ENCODE data around the gene SRPRB. TPM values are rescaled to one million over a fixed set of nuclear protein-coding genes. Genes with fewer than 3 reads are reported as not detected.

SRPRB gene, protein sequence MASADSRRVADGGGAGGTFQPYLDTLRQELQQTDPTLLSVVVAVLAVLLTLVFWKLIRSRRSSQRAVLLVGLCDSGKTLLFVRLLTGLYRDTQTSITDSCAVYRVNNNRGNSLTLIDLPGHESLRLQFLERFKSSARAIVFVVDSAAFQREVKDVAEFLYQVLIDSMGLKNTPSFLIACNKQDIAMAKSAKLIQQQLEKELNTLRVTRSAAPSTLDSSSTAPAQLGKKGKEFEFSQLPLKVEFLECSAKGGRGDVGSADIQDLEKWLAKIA
- total RNA-seq = 10 to 100 TPM; 91.3 to 94.0 TPM

DNA sequence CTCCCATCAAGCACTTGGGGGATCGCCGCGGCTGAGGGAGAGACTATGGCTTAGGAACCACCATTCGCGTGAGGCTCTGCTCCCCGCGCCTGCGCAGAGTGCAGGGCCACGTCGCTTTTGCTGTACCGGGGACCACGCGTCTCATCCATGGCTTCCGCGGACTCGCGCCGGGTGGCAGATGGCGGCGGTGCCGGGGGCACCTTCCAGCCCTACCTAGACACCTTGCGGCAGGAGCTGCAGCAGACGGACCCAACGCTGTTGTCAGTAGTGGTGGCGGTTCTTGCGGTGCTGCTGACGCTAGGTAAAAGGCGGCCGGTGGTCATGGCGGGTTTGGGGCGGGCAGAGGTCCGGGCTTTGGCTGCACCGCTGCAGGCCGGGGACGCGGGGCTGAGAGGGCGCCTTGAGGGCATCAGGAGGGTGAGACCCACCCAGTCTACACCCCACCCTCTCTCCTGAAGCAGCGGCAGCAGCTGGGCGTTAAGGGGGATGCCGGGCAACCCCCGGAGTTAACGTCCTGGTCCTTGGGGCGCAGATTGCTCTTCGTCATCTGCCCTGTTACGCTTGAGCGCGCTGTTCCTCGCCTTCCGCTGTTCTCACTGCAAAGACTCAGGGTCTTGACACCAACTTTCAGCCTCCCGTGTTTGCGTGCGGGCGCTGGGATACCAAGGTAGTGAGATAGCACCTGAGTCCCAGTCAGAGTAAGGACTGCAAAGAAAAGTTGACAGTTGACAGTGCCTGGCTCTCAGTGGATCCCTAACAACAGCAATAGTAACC is at the start of gene SRPRB:
SRPRB (plus strand) TSS at position 114 of the 774 bp plus-strand sequence; CDS start at position 148, 34 bp downstream.
- Mint-ChIP-seq H3K36me3 (peaks cover 22% of the 10 kb centered on the region), H3K9me3 (no peaks in the 10 kb centered on the region), H3K27me3 (no peaks in the 10 kb centered on the region)

DNA sequence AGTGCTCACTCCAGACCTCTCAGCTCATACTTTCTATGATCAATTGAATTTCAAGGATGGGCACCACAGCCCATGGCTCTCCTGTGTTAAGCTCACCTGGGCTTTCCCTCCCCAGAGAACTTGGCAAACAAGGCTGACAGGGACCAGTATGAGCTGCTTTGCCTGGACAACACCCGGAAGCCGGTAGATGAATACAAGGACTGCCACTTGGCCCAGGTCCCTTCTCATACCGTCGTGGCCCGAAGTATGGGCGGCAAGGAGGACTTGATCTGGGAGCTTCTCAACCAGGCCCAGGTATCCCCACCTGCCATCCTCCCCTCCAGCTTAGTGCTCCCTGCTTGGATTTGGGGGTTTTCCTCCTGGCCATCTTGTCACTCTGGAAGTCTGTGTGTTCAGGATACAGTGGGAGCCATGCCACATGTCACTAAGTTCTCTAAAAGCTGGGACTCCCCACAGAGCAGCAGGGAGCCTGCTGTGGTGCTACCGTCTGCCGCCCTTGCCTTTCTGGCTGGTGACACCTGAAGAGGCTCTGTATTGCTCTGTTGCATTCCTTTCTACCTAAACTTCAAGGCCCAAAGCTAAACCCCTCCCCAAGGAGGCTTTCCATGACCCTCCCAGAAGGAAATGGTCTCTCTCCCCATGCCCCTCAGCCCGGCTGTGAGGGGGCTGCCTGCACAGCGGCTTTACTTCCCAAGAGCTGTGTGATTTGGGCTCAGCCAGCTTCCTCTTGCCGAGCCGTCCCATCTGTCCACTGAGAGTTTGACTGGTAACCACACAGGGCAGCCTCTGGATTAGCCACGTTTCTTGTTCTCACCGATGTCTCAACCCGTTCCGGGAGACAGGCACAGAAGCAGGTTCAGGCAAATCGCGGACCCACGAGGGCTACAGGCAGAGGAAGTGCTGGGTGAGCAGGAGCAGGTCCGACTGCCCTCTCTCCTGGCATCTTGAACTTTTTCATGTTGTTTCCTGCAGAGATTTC is 48.6 kb upstream of the SRPRB start:
- no peak overlapping the region for H3K4me3 Mint-ChIP-seq

More for the DNA sequence above, at the start of gene SRPRB:
- peak within 1 kb of the TSS; percentile 97 for H3K4me3 Mint-ChIP-seq
- H3K27ac Mint-ChIP-seq = peak within 1 kb of the TSS; percentile 96
- peaks cover 32% of the 10 kb centered on the region for H3K4me1 Mint-ChIP-seq
- DNase-seq = peak; percentile 96

DNA sequence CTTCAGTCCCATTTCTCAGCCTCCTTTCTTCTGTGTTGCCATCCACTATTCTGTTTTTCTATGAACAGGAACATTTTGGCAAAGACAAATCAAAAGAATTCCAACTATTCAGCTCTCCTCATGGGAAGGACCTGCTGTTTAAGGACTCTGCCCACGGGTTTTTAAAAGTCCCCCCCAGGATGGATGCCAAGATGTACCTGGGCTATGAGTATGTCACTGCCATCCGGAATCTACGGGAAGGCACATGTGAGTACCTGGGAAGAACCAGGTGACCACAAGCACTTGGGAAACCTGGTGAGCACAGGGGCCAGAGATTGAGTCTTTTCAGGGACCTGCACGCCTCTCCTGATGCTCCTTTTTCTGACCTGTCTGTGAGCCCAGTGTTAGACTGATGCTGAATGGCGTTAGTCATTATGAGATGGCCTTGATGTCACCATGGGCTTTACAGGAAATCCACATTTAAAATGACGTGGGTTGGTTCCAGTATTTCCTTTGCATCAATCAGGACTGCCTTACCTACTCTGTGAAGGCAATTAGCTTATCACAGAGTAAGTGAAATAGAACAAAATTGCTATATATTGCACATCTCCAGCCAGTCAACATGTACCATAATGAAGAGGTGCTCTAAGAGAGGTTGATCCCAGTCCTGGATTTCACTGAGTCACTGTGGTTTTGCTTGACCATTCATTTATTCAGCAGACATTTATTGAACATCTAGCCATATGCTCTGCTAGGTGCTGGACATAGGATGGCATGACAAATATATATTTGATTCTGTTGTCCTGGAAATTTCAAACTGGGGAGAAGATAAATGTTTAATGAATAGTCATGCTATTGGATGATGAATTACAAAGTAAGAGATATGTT is 47.7 kb upstream of the SRPRB start:
- DNase-seq = no peak
- Mint-ChIP-seq H3K4me3 (no peak overlapping the region), H3K9me3 (no peaks in the 10 kb centered on the region), H3K4me1 (no peaks in the 10 kb centered on the region), H3K27me3 (peaks cover 7% of the 10 kb centered on the region), H3K27ac (no peak overlapping the region), H3K36me3 (no peaks in the 10 kb centered on the region)

More for the DNA sequence above, 48.6 kb upstream of the SRPRB start:
- Mint-ChIP-seq H3K27me3 (peaks cover 7% of the 10 kb centered on the region), H3K9me3 (no peaks in the 10 kb centered on the region), H3K36me3 (no peaks in the 10 kb centered on the region), H3K4me1 (no peaks in the 10 kb centered on the region), H3K27ac (no peak overlapping the region)
- DNase-seq = no peak

DNA sequence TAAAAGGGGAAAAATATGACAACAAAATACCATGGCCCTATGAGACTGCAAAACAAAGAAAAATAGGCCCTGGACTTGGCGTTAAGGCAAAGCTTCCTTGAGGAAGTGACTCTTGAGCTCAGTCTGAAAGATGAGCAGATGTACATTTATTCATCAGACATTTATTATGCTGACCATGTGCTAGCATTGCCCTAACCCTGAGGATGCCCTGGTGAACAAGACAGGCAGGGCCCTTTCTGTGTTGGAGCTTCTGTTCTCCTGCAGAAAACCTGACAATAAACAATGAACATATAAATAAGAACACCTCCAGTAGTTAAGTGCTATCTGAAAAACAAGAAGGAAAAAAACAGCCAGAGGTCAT is 47.1 kb upstream of the SRPRB start:
- Mint-ChIP-seq H3K36me3 (no peaks in the 10 kb centered on the region), H3K4me3 (no peak overlapping the region), H3K4me1 (no peaks in the 10 kb centered on the region), H3K9me3 (no peaks in the 10 kb centered on the region), H3K27ac (no peak overlapping the region), H3K27me3 (peaks cover 7% of the 10 kb centered on the region)
- DNase-seq = no peak

DNA sequence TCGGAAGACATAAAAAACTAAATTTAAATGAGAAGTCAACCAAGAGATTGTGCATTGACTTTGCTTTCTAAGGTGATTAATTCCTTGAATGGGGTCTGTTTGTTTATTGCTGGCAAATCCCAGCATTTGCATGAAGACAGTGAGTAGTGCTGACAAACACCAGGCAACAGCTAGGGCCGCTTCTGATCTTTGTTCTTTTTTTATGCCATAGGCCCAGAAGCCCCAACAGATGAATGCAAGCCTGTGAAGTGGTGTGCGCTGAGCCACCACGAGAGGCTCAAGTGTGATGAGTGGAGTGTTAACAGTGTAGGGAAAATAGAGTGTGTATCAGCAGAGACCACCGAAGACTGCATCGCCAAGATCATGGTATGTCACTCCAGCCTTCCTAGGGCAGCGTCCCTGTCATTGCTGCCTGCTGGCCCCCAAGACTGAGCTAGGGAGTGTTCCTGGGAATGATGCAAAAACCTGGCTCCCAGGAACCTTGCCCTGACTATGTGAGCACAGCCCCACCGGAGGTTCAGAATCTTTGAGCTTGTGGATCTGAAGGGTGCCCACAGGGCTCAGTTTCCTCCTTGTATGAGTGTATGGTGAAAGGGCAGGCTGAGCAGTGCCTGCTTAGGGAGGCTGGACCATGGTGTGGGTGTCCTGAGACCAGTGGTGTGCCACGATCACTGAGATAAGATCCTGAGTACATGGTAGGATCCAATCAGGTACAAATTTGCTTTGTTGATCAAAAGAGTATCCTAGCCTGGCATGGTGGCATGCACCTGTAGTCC is 46.5 kb upstream of the SRPRB start:
- H3K27me3 Mint-ChIP-seq = peaks cover 7% of the 10 kb centered on the region
- H3K27ac Mint-ChIP-seq = no peak overlapping the region
- DNase-seq = no peak
- no peak overlapping the region for H3K4me3 Mint-ChIP-seq
- H3K4me1 Mint-ChIP-seq = no peaks in the 10 kb centered on the region
- H3K9me3 Mint-ChIP-seq = no peaks in the 10 kb centered on the region
- H3K36me3 Mint-ChIP-seq = no peaks in the 10 kb centered on the region

DNA sequence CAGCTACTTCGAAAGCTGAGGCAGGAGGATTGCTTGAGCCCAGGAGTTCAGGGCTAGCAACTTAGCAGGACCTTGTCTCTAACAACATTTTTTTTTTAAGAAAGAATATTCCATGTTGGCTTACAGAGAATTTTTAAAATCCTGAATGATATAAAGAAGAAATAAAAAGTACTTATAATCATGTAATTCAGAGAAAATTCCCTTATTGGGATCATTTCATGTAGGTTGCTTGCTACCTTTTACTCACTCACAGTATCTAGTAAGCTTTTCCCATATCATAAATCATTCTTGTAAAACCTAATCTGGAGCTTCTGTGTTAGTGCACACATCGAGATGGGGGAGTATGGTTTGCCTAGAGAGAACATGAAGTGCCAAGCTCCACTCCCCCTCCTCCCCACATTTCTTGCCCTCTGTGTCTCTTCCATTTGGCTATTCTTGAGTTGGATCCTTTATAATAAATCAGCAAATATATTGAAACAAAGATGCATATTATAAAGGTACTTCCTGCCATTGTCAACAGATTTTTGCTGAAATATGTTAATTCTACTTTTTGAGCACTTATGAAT is 45.8 kb upstream of the SRPRB start:
- peaks cover 7% of the 10 kb centered on the region for H3K27me3 Mint-ChIP-seq
- no peak for DNase-seq
- H3K4me1 Mint-ChIP-seq = no peaks in the 10 kb centered on the region
- H3K27ac Mint-ChIP-seq = no peak overlapping the region
- no peaks in the 10 kb centered on the region for H3K36me3 Mint-ChIP-seq
- no peak overlapping the region for H3K4me3 Mint-ChIP-seq
- H3K9me3 Mint-ChIP-seq = no peaks in the 10 kb centered on the region

DNA sequence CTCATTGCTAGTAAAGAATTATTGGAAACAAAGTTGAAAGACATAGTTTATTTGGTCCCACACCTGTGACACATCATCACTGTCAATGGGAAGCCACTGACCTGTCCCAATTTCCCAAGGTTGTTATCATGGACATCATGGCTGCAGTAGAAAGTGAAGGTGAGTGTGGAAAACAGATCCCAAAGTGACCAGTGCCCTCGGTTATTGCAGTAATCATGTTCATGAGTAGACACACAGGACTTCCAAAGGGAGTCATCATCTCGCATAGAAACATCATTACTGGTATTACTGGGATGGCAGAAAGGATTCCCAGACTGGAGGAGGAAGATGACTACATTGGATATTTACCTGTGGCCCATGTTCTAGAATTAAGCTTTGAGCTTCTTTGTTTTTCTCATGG is 44.7 kb upstream of the SRPRB start:
- no peaks in the 10 kb centered on the region for H3K9me3 Mint-ChIP-seq
- no peak overlapping the region for H3K4me3 Mint-ChIP-seq
- H3K27ac Mint-ChIP-seq = no peak overlapping the region
- H3K27me3 Mint-ChIP-seq = peaks cover 7% of the 10 kb centered on the region
- no peak for DNase-seq
- no peaks in the 10 kb centered on the region for H3K36me3 Mint-ChIP-seq
- H3K4me1 Mint-ChIP-seq = no peaks in the 10 kb centered on the region

DNA sequence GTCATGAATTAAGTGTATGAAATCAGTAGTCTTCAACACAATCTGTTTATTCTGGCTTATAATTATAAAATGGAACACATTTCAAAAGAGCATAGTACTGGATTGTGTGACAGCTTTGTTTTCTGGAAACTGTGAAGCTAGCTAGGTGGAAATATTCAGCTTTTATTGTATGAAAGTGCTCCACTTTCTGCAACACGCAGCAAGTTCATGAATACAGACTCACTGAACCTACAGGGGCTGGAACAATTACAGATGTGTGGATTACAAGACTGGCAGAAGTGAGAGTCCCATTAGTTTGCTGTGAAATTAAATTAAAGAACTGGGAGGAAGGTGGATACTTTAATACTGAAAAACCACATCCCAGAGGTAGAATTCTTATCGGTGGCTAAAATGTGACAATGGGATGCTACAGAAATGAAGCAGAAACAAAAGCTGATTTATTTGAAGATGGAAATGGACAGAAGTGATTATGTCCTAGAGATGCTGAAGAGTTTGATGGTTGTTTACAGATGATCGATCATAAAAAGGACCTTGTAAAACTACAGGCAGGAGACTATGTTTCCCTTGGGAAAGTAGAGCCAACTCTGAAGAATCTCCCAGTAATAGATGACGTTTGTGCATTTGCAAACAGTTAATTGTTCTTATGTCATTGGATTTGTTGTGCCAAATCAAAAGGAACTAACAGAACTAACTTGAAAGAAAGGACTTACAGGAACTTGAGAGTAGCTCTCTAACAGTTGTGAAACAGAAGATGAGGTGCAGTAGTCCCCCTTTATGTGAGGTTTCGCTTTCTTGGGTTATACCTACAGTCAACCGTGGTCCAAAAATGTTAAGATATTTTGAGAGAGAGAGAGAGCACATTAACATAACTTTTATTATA is 43.8 kb upstream of the SRPRB start:
- no peaks in the 10 kb centered on the region for H3K36me3 Mint-ChIP-seq
- no peak overlapping the region for H3K27ac Mint-ChIP-seq
- H3K4me1 Mint-ChIP-seq = no peaks in the 10 kb centered on the region
- no peak overlapping the region for H3K4me3 Mint-ChIP-seq
- no peak for DNase-seq
- no peaks in the 10 kb centered on the region for H3K9me3 Mint-ChIP-seq
- peaks cover 7% of the 10 kb centered on the region for H3K27me3 Mint-ChIP-seq

DNA sequence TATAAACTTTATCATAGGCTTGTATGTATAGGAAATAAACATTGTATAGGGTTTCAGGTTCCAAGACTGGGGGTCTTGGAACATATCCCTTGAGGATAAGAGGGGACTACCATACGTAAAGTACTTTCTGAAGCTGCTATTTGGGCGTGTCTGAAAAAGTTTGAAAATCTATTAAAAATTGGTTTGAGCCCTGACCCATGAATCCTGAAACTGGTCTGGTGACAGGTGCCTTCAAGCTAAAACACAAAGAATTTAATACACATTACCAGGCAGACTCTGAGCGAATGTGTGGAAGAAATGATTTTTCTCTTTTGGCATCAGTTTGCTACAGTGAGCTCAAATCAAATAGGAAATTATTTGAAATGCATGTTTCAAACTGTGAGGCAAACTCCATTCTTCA is 43.1 kb upstream of the SRPRB start:
- Mint-ChIP-seq H3K4me1 (no peaks in the 10 kb centered on the region), H3K27ac (no peak overlapping the region), H3K4me3 (no peak overlapping the region), H3K27me3 (peaks cover 3% of the 10 kb centered on the region), H3K9me3 (no peaks in the 10 kb centered on the region), H3K36me3 (no peaks in the 10 kb centered on the region)
- DNase-seq = no peak

DNA sequence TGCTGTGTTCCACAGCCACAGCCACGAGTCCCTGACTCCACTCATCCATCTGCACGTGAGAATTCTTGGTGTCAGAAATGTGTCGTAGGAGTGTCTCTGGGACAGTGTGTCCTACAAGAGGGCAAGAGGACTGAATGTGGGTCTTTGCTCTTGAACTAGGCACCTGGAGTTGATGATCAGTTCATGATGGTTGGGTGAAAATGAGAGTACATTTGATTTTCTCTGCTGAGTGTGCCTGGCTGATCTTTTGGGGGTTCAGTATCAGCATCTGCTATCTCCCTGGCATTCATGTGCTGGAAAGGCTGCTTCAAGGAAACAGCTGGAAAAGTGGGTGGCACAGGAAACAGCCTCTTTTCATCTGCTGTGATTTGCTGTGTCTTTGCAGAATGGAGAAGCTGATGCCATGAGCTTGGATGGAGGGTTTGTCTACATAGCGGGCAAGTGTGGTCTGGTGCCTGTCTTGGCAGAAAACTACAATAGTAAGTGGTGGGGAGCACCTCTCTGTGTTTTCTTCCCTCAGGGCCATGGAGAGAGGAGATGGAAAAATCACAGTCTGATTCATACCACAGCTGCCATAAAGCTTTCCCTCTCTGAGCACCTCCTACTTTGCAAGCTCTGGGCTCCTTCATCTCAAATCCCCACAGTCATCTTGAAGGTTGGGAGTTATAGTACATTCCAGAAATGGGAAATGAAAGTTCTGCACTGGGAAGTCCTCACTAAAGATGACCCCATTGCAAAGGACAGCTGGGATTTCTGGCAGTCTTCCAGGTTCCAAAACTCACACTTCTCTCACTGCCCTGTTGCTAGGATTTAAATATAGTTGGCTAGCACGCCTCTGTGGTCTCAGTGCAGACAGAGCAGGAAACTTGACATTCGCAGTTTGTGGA is 41.6 kb upstream of the SRPRB start:
- DNase-seq = no peak
- H3K27ac Mint-ChIP-seq = no peak overlapping the region
- no peaks in the 10 kb centered on the region for H3K9me3 Mint-ChIP-seq
- H3K4me1 Mint-ChIP-seq = no peaks in the 10 kb centered on the region
- H3K27me3 Mint-ChIP-seq = peaks cover 3% of the 10 kb centered on the region
- no peaks in the 10 kb centered on the region for H3K36me3 Mint-ChIP-seq
- no peak overlapping the region for H3K4me3 Mint-ChIP-seq

DNA sequence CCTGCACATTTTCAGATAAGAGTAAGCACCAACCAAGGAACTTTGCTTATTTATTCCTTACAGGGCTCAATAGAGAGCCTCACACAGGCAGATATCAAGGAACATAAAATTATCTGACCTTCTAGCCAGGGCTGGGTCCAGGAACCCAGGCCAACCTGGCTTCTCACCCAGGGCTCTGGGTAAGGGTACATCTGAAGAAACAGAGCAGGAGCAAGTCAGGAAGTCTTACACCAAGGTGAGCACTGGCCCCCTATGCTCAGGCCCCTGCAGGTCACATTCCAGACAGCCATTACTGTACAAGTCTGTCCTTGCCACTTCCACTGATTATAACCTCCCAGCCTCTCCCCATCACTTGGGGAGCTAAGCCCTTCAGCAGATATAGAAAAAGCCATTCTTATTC is 40.4 kb upstream of the SRPRB start:
- Mint-ChIP-seq H3K27ac (no peak overlapping the region), H3K27me3 (peaks cover 3% of the 10 kb centered on the region), H3K4me1 (no peaks in the 10 kb centered on the region), H3K4me3 (no peak overlapping the region), H3K36me3 (no peaks in the 10 kb centered on the region), H3K9me3 (no peaks in the 10 kb centered on the region)
- no peak for DNase-seq

DNA sequence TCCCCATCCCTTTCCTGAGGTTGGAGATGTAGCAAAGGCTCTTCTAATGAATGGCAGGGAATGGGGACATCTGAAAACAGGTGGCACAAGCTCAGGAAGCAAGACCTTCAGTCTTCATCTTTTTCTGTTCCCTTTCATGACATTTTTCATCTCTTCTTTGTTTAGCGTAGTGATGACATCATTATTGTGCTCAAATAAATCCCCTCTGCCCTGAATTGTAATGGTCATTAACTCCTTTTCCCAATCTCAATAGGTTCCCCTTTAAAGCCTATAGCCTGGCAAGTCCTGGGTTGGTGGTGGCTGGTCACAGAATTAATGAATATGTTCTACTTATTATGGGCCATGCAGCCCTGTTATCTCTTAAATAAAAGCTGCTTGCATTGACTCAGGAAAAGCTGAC is 38.0 kb upstream of the SRPRB start:
- Mint-ChIP-seq H3K4me1 (no peaks in the 10 kb centered on the region), H3K4me3 (no peak overlapping the region)

More for the DNA sequence above, 38.0 kb upstream of the SRPRB start:
- no peaks in the 10 kb centered on the region for H3K36me3 Mint-ChIP-seq
- no peaks in the 10 kb centered on the region for H3K27me3 Mint-ChIP-seq
- H3K9me3 Mint-ChIP-seq = no peaks in the 10 kb centered on the region
- no peak for DNase-seq
- H3K27ac Mint-ChIP-seq = no peak overlapping the region
